CD4-positive, alpha-beta T cell treated with Interleukin-17A for 4 hours (primary cell): ENCODE measurements around the gene COX10.
"Not testable (repeated sequence)": the region's sequence is repeated elsewhere in the genome, so short reads cannot be mapped to it uniquely, and the experiment has no call there.

Source experiments
- DNase-seq: peaks from one replicate; pipeline ENCODE4 v3.0.0-alpha.2; 2020; ENCODE audit warnings: mixed read lengths

COX10 gene

GRCh38 chr17:14186443-14186842 lies 117.1 kb downstream of the COX10 start:
- not testable (repeated sequence) for DNase-seq

GRCh38 chr17:14190774-14191173 lies 121.5 kb downstream of the COX10 start:
- not testable (repeated sequence) for DNase-seq

- DNase-seq, result not testable (repeated sequence)
Measured at GRCh38 chr17:14191469-14191868, 122.2 kb downstream of the COX10 start.

GRCh38 chr17:14192039-14192438 lies 122.7 kb downstream of the COX10 start:
- DNase-seq, result not testable (repeated sequence)

- not testable (repeated sequence) for DNase-seq
Measured at GRCh38 chr17:14192636-14193344, 123.5 kb downstream of the COX10 start.

GRCh38 chr17:14196377-14196997 lies 127.2 kb downstream of the COX10 start:
- DNase-seq, result peak; percentile 38

- no peak for DNase-seq
Measured at GRCh38 chr17:14197057-14197456, 127.8 kb downstream of the COX10 start.

- DNase-seq, result peak; percentile 74
Measured at GRCh38 chr17:14197586-14197985, 128.3 kb downstream of the COX10 start.

- DNase-seq, result peak; percentile 13
Measured at GRCh38 chr17:14198013-14198412, 128.7 kb downstream of the COX10 start.

- no peak for DNase-seq
Measured at GRCh38 chr17:14198575-14198974, 129.3 kb downstream of the COX10 start.

GRCh38 chr17:14199601-14200000 lies 130.3 kb downstream of the COX10 start:
- DNase-seq, result no peak

- no peak for DNase-seq
Measured at GRCh38 chr17:14200354-14200753, 131.1 kb downstream of the COX10 start.

GRCh38 chr17:14201021-14201987 lies 132.0 kb downstream of the COX10 start:
- peak; percentile 79 for DNase-seq

- peak; percentile 21 for DNase-seq
Measured at GRCh38 chr17:14201988-14202380, 132.7 kb downstream of the COX10 start.

- DNase-seq, result no peak
Measured at GRCh38 chr17:14202388-14203166, 133.3 kb downstream of the COX10 start.

GRCh38 chr17:14203388-14203787 lies 134.1 kb downstream of the COX10 start:
- peak; percentile 60 for DNase-seq

- peak; percentile 40 for DNase-seq
Measured at GRCh38 chr17:14204084-14204483, 134.8 kb downstream of the COX10 start.

- DNase-seq, result no peak
Measured at GRCh38 chr17:14204546-14204945, 135.2 kb downstream of the COX10 start.

GRCh38 chr17:14205380-14205779 lies 136.1 kb downstream of the COX10 start:
- no peak for DNase-seq

GRCh38 chr17:14205992-14206461 lies 136.7 kb downstream of the COX10 start:
- DNase-seq, result peak; percentile 81

GRCh38 chr17:14206891-14207290 lies 137.6 kb downstream of the COX10 start:
- DNase-seq, result no peak

- no peak for DNase-seq
Measured at GRCh38 chr17:14207791-14208190, 138.5 kb downstream of the COX10 start.
